Measurements from ENCODE around the gene JMJD4.
A peak's percentile ranks its signal among the peaks of the same experiment; 100 is the strongest.

DNA sequence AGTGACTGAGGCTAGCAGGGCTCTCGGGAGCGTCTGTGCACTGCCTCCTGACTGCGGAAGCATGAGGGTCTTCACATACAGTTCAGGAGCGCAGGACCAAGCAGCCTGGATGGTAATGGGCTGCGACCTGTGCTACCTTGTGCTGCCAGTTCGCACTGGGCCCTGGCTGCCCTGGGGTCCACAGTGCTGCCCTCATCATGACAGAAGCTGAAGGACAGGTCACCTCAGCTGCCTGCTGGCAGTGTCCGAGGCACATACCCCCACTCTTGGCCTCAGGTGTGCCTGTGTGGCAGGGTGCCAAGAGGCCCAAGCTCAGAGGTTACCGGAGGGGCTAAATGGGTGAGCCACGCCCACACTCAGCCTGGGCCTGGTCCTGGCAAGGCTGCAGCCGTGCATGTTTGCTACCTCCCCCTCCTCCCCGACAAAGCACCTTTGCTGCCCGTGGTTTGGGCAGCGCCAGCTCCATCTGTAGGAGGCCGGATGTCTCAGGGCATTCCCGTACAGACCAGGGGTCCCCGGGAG is 4.4 kb downstream of the JMJD4 start:
- TF ChIP-seq, protein P1, sequence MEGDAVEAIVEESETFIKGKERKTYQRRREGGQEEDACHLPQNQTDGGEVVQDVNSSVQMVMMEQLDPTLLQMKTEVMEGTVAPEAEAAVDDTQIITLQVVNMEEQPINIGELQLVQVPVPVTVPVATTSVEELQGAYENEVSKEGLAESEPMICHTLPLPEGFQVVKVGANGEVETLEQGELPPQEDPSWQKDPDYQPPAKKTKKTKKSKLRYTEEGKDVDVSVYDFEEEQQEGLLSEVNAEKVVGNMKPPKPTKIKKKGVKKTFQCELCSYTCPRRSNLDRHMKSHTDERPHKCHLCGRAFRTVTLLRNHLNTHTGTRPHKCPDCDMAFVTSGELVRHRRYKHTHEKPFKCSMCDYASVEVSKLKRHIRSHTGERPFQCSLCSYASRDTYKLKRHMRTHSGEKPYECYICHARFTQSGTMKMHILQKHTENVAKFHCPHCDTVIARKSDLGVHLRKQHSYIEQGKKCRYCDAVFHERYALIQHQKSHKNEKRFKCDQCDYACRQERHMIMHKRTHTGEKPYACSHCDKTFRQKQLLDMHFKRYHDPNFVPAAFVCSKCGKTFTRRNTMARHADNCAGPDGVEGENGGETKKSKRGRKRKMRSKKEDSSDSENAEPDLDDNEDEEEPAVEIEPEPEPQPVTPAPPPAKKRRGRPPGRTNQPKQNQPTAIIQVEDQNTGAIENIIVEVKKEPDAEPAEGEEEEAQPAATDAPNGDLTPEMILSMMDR (IDR thresholded peaks at IDR 0.05), result peak in 1 of 5 experiments; percentile 1
- TF ChIP-seq POLR2A (IDR thresholded peaks at IDR 0.05), result no peak

Measured in tibial nerve (tissue), 3 donors.